ENCODE results near the gene RNF213.

Gene RNF213

DNA sequence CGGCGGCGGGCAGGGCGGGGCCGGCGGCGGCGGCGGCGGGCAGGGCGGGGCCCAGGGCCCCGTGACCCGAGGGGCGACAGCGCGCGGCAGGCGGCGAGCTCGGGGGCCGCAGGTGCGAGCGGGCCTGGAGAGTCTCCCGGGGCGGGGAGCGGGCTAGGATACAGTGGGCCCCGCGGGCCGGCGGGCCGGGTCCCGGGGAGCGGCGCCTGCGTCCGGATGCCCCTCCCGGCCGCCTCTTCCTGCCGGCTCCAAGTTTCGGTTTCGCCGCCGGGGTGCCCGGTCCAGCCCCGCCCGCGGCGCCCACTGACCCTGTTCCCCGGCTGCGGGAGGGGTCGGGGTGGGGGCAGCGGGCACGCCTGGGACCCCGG lies at the start of gene RNF213:
TSS of gene RNF213 (plus strand) at position 62 of the 368 bp plus-strand sequence. CDS start 2,830 bp downstream, outside the sequence.
- H3K4me3 ChIP-seq (ENCODE audit: low read depth, low read length), result peak within 1 kb of the TSS; percentile 82
- TF ChIP-seq, protein P1, sequence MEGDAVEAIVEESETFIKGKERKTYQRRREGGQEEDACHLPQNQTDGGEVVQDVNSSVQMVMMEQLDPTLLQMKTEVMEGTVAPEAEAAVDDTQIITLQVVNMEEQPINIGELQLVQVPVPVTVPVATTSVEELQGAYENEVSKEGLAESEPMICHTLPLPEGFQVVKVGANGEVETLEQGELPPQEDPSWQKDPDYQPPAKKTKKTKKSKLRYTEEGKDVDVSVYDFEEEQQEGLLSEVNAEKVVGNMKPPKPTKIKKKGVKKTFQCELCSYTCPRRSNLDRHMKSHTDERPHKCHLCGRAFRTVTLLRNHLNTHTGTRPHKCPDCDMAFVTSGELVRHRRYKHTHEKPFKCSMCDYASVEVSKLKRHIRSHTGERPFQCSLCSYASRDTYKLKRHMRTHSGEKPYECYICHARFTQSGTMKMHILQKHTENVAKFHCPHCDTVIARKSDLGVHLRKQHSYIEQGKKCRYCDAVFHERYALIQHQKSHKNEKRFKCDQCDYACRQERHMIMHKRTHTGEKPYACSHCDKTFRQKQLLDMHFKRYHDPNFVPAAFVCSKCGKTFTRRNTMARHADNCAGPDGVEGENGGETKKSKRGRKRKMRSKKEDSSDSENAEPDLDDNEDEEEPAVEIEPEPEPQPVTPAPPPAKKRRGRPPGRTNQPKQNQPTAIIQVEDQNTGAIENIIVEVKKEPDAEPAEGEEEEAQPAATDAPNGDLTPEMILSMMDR (IDR thresholded peaks at IDR 0.05; ENCODE audit: low read depth, low read length), result no peak

DNA sequence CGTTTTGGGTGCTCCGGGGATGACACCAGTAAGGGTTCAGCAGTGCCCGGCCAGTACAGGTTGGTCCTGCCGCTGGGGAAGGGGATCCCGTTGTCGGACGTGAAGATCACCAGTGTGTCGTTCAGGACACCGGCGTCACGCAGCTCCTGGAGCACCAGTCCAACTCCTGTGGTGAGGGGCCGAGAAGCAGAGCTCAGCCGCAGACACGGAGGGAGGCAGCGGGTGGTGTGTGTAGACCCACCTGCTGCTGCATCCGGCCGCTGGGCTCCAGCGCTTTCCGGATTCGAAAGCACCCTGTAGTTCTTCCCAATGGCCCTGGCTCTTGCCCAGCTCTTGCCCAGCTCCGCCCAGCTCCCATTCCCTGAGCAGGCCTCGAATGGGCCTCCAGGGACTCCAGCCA lies 48.5 kb upstream of the RNF213 start:
- H3K4me3 ChIP-seq (ENCODE audit: low read depth, low read length), result no peak overlapping the region
- TF ChIP-seq, protein P1 (IDR thresholded peaks at IDR 0.05; ENCODE audit: low read depth, low read length), result no peak

DNA sequence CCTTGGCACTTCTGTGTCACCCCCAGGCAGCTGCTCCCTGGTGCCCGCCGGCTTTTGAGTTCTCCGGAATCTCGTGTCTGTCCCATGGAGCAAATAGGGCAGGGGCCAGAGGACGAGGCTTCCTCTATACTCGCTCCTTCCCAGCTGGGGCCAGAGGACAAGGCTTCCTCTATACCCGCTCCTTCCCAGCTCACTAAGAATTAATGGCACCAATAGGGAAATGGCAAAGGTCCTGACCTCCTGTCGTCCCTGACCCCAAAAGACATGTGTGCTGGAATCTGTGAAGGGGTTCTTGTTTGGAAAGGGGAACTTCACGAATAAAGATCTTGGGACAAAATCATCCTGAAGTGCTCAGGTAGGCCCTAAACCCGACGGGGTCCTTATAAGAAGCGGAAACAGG lies 48.1 kb upstream of the RNF213 start:
- no peak overlapping the region for H3K4me3 ChIP-seq (ENCODE audit: low read depth, low read length)
- TF ChIP-seq, protein P1 (IDR thresholded peaks at IDR 0.05; ENCODE audit: low read depth, low read length), result no peak

GRCh38 chr17:80212962-80213642 lies 47.5 kb upstream of the RNF213 start:
- TF ChIP-seq, protein P1 (IDR thresholded peaks at IDR 0.05; ENCODE audit: low read depth, low read length), result no peak

GRCh38 chr17:80213643-80213975 lies 47.0 kb upstream of the RNF213 start:
- H3K4me3 ChIP-seq (ENCODE audit: low read depth, low read length), result no peak overlapping the region
- TF ChIP-seq, protein P1 (IDR thresholded peaks at IDR 0.05; ENCODE audit: low read depth, low read length), result no peak

More at GRCh38 chr17:80212962-80213642, 47.5 kb upstream of the RNF213 start:
- H3K4me3 ChIP-seq (ENCODE audit: low read depth, low read length), result no peak overlapping the region

- H3K4me3 ChIP-seq (ENCODE audit: low read depth, low read length), result no peak overlapping the region
- TF ChIP-seq, protein P1 (IDR thresholded peaks at IDR 0.05; ENCODE audit: low read depth, low read length), result no peak
Observed at GRCh38 chr17:80214012-80214877, 46.4 kb upstream of the RNF213 start.

- no peak overlapping the region for H3K4me3 ChIP-seq (ENCODE audit: low read depth, low read length)
- TF ChIP-seq, protein P1 (IDR thresholded peaks at IDR 0.05; ENCODE audit: low read depth, low read length), result no peak
Observed at GRCh38 chr17:80214878-80215210, 45.8 kb upstream of the RNF213 start.
